ENCODE data around the gene TUBGCP4.

- no peak for TF ChIP-seq FOXM1 (IDR thresholded peaks at IDR 0.05; ENCODE audit: borderline replicate concordance)
- no peak for TF ChIP-seq ARNT (IDR thresholded peaks at IDR 0.05)
- TF ChIP-seq SP1 (IDR thresholded peaks at IDR 0.05), result no peak
- TF ChIP-seq SUZ12 (IDR thresholded peaks at IDR 0.05), result no peak
- TF ChIP-seq TARDBP (IDR thresholded peaks at IDR 0.05), result no peak
- TF ChIP-seq ELF4 (IDR thresholded peaks at IDR 0.05), result peak; percentile 57
- TF ChIP-seq L3MBTL2 (conservative IDR thresholded peaks at IDR 0.05), result peak; percentile 87
- TF ChIP-seq FOXA1 (IDR thresholded peaks at IDR 0.05), result no peak
- no peak for TF ChIP-seq LEF1 (IDR thresholded peaks at IDR 0.05; ENCODE audit: borderline replicate concordance)
- TF ChIP-seq BHLHE40 (IDR thresholded peaks at IDR 0.05; ENCODE audit: borderline replicate concordance), result no peak
- no peak for TF ChIP-seq FOXK2 (IDR thresholded peaks at IDR 0.05)
- no peak for TF ChIP-seq HDGF (IDR thresholded peaks at IDR 0.05; ENCODE audit: borderline replicate concordance)
Observed at GRCh38 chr15:43329960-43330779, 40.7 kb upstream of the TUBGCP4 start, which contains the start of gene LCMT2.
